Measurements from ENCODE around the gene SERPINA5. TPM values are rescaled to one million over a fixed set of nuclear protein-coding genes. Genes with fewer than 3 reads are reported as not detected.

Gene SERPINA5
- total and polyA plus RNA-seq, 2 of the 13 experiments (the other 11 are each of a cell fraction or from before 2014, with no cell fraction given) = 449 to 498 TPM

GRCh38 chr14:94612580-94613554 lies 31.6 kb downstream of the SERPINA5 start (continued):
- peak in 1 of 2 experiments; percentile 80; a peak in 2 of 4 replicates for TF ChIP-seq REST (IDR thresholded peaks at IDR 0.05; ENCODE audit: borderline replicate concordance in 1 of 2, low read depth in 1 of 2, low read length in 2 of 2)
- TF ChIP-seq ZNF30 (CRISPR knock-in tag; IDR thresholded peaks at IDR 0.05) = no peak
- TF ChIP-seq ZNF768 (CRISPR knock-in tag; IDR thresholded peaks at IDR 0.05) = 0 out of 2 replicates have a peak, but pooled peaks have one; percentile 31
- 0 out of 2 replicates have a peak, but pooled peaks have one; percentile 45 for TF ChIP-seq ZFP82 (CRISPR knock-in tag; IDR thresholded peaks at IDR 0.05; ENCODE audit: borderline replicate concordance)
- TF ChIP-seq ZNF616 (CRISPR knock-in tag; IDR thresholded peaks at IDR 0.05; ENCODE audit: low read depth) = 0 out of 2 replicates have a peak, but pooled peaks have one; percentile 18
- no peak for TF ChIP-seq ZNF724P (CRISPR knock-in tag; IDR thresholded peaks at IDR 0.05; ENCODE audit: borderline replicate concordance)
- peak; percentile 95 for TF ChIP-seq PCBP2 (optimal IDR thresholded peaks at IDR 0.05; ENCODE audit: low read depth, low read length, poor library complexity, severe bottlenecking)
- peak; percentile 14; the same call in 1 of the 2 replicates for TF ChIP-seq ZSCAN9 (CRISPR knock-in tag; IDR thresholded peaks at IDR 0.05; ENCODE audit: borderline replicate concordance)
- peak; percentile 48 to 91; a peak in 2 of 4 replicates for TF ChIP-seq ATF4 (CRISPR knock-in tag; IDR thresholded peaks at IDR 0.05)
- peak in 1 of 2 experiments; percentile 20; a peak in 1 of 4 replicates for TF ChIP-seq HMGXB4 (CRISPR knock-in tag; IDR thresholded peaks at IDR 0.05; ENCODE audit: borderline replicate concordance in 1 of 2, low read depth in 1 of 2)
